Measurements from ENCODE around the gene IGSF9.

IGSF9 gene

DNA sequence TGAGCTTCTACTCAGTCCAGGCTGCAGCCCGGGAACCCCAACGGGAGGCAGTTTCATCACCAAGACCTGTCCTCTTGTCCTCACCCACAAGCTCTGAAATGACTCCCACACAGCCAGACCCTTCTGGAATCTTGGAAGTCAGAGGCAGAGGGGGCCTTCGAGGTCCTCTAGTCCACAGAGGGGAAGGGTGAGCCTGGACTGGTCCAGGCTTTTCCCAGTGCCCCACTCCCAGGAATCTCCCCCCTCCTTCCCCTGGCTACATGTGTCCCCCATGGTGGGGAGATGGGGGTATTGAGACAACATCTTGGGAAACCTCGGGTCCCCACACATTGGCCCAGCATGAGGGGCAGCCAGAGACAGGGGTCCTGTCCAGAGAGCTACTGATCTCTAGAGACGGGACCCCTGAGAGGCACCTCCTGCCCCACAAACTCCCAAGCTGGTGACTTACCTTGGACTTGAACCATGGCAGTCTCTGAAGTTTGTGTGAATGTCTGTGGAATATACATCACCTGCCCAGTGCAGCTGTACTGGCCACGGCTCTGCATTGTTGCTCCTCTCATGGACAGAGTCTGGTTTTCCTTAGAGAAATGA, 28.0 kb upstream of the IGSF9 start:
- no peak overlapping the region for H2AFZ ChIP-seq (ENCODE audit: low read length, unreplicated experiment)
- no peaks in the 10 kb centered on the region for H3K4me1 ChIP-seq (ENCODE audit: control insufficient read depth, insufficient read depth, low read length, unreplicated experiment)
- no peak overlapping the region for H3K27ac ChIP-seq (ENCODE audit: low read depth, low read length)
- no peaks in the 10 kb centered on the region for H3K36me3 ChIP-seq (ENCODE audit: insufficient read depth, low read length)
- no peaks in the 10 kb centered on the region for H3K79me2 ChIP-seq (ENCODE audit: control insufficient read depth, insufficient read depth, low read length, unreplicated experiment)
- H3K27me3 ChIP-seq (ENCODE audit: insufficient read depth, low read length) = peaks cover 30% of the 10 kb centered on the region
- no peak overlapping the region for H3K4me3 ChIP-seq (ENCODE audit: low read depth, low read length)

DNA sequence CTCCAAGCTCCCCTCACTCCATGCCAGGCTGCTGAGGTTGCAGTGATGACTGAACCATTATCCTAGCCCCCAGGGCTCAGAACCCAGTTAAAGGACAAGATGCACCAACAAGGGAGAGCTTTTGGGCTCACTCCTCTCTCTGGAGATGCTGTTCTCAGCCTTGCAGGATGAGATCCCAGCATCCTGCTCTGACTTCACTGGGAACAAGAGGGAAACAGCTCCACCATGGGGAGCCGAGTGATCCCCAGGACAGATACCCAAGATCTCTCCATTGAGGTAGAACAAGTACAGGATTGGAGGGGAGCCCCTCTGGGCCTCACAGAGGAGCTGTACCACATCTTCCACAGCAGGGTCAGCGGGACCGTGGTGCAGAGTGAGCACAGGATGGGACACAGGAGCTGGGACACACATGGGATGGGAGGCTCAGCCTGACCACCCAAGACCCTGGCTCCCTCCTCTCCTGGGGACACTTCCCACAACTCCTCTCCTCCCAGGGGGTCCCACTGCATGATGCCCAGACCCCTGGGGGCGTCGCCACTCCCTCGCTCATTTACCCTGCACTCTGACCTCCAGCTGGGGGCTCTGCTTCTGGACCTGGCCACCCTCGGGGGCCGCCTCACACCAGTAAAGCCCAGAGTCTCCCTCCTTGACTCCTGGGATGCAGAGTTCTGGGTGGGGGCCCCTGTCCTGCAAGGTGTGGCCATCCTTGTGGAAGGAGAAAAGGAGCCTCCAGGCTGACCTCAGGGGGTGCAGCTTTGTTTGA, 27.2 kb upstream of the IGSF9 start:
- no peaks in the 10 kb centered on the region for H3K79me2 ChIP-seq (ENCODE audit: control insufficient read depth, insufficient read depth, low read length, unreplicated experiment)
- H3K36me3 ChIP-seq (ENCODE audit: insufficient read depth, low read length) = no peaks in the 10 kb centered on the region
- no peak overlapping the region for H2AFZ ChIP-seq (ENCODE audit: low read length, unreplicated experiment)
- no peaks in the 10 kb centered on the region for H3K4me1 ChIP-seq (ENCODE audit: control insufficient read depth, insufficient read depth, low read length, unreplicated experiment)
- no peak overlapping the region for H3K27ac ChIP-seq (ENCODE audit: low read depth, low read length)
- H3K4me3 ChIP-seq (ENCODE audit: low read depth, low read length) = no peak overlapping the region
- H3K27me3 ChIP-seq (ENCODE audit: insufficient read depth, low read length) = peaks cover 34% of the 10 kb centered on the region

DNA sequence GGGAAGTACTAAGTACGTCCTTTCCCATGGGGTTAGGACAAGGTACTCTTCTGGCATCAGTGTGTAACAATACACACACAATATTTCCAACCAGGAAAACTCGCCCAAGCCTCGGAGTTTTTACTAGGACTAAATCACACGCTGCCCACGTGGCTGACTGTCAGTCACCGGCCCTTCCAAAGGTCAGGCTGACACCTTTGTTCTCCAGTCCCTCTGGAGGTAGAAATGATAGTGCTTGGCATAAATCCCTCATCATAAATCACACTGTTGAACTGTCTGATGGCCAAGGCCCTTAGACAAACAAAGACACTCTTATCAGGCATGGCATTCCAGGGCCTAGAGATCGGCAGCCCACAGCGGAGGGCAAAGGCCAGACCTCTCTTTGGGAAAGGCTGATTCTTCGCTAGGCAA, 25.5 kb upstream of the IGSF9 start:
- no peak overlapping the region for H3K27ac ChIP-seq (ENCODE audit: low read depth, low read length)
- no peaks in the 10 kb centered on the region for H3K36me3 ChIP-seq (ENCODE audit: insufficient read depth, low read length)
- no peak overlapping the region for H3K4me3 ChIP-seq (ENCODE audit: low read depth, low read length)
- H3K4me1 ChIP-seq (ENCODE audit: control insufficient read depth, insufficient read depth, low read length, unreplicated experiment) = no peaks in the 10 kb centered on the region
- H3K27me3 ChIP-seq (ENCODE audit: insufficient read depth, low read length) = peaks cover 39% of the 10 kb centered on the region
- H2AFZ ChIP-seq (ENCODE audit: low read length, unreplicated experiment) = no peak overlapping the region
- no peaks in the 10 kb centered on the region for H3K79me2 ChIP-seq (ENCODE audit: control insufficient read depth, insufficient read depth, low read length, unreplicated experiment)

DNA sequence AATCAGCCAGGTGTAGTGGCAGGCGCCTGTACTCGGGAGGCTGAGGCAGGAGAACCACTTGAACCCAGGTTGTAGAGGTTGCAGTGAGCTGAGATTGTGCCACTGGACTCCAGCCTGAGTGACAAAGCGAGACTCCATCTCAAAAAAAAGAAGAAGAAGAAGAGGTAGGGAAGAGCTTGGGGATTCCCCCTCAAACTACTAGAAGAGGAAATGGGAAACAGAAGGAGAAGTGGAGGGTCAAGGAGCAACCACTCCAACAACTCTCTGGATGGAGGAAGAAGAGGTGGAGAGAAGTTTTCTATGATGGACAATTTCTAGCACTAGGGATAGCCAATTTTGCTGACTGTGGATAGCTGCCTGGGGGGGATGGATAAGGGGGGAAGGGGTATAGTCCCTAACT, 23.5 kb upstream of the IGSF9 start:
- Histone ChIP-seq H2AFZ (ENCODE audit: low read length, unreplicated experiment) (no peak overlapping the region), H3K4me1 (ENCODE audit: control insufficient read depth, insufficient read depth, low read length, unreplicated experiment) (no peaks in the 10 kb centered on the region), H3K79me2 (ENCODE audit: control insufficient read depth, insufficient read depth, low read length, unreplicated experiment) (no peaks in the 10 kb centered on the region), H3K27me3 (ENCODE audit: insufficient read depth, low read length) (peaks cover 23% of the 10 kb centered on the region), H3K27ac (ENCODE audit: low read depth, low read length) (no peak overlapping the region), H3K4me3 (ENCODE audit: low read depth, low read length) (no peak overlapping the region), H3K36me3 (ENCODE audit: insufficient read depth, low read length) (no peaks in the 10 kb centered on the region)

DNA sequence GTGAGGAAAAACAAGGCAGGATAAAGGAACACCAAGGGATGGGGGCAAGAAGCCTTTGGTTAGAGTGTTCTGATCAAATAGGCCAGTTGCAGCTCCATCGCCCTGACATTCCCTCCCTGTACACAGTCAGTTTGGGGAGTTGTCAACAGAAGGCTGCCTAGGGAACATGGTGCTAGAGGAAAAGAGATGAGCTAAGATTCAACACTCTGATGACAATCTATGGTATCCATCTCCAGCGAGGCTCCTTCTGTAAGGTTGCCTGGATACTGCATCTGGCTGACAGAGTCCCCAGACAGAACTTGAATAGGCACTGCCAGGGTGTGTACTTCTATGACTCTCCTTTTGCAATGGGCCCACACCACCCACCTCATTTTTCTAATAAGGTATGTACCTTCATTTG, 19.9 kb upstream of the IGSF9 start:
- no peaks in the 10 kb centered on the region for H3K4me1 ChIP-seq (ENCODE audit: control insufficient read depth, insufficient read depth, low read length, unreplicated experiment)
- no peaks in the 10 kb centered on the region for H3K36me3 ChIP-seq (ENCODE audit: insufficient read depth, low read length)
- H3K27me3 ChIP-seq (ENCODE audit: insufficient read depth, low read length) = peaks cover 22% of the 10 kb centered on the region
- no peak overlapping the region for H2AFZ ChIP-seq (ENCODE audit: low read length, unreplicated experiment)
- H3K27ac ChIP-seq (ENCODE audit: low read depth, low read length) = no peak overlapping the region
- no peaks in the 10 kb centered on the region for H3K79me2 ChIP-seq (ENCODE audit: control insufficient read depth, insufficient read depth, low read length, unreplicated experiment)
- no peak overlapping the region for H3K4me3 ChIP-seq (ENCODE audit: low read depth, low read length)

DNA sequence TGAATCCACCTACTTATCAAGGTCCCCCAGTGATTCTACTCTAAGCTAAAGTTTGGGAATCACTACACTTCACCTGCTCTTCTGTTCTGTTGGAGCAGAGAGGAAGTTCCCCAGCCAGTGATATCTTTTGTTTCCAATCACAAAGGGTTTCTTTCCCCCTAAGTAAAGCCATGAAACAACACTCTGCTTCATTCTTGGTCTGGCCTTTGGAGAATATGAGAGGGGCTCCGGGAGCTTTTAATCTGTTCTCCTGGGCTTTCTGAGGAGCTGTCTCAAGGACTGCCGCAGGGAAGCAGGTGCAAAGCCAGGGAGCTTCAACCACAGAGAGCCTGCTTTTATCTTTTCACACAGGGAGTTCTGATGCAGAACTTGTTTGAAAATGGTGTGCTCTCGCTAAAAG, 18.7 kb upstream of the IGSF9 start:
- H3K27me3 ChIP-seq (ENCODE audit: insufficient read depth, low read length) = peaks cover 16% of the 10 kb centered on the region
- no peak overlapping the region for H2AFZ ChIP-seq (ENCODE audit: low read length, unreplicated experiment)
- no peaks in the 10 kb centered on the region for H3K36me3 ChIP-seq (ENCODE audit: insufficient read depth, low read length)
- H3K27ac ChIP-seq (ENCODE audit: low read depth, low read length) = no peak overlapping the region
- H3K4me1 ChIP-seq (ENCODE audit: control insufficient read depth, insufficient read depth, low read length, unreplicated experiment) = no peaks in the 10 kb centered on the region
- no peaks in the 10 kb centered on the region for H3K79me2 ChIP-seq (ENCODE audit: control insufficient read depth, insufficient read depth, low read length, unreplicated experiment)
- H3K4me3 ChIP-seq (ENCODE audit: low read depth, low read length) = no peak overlapping the region

DNA sequence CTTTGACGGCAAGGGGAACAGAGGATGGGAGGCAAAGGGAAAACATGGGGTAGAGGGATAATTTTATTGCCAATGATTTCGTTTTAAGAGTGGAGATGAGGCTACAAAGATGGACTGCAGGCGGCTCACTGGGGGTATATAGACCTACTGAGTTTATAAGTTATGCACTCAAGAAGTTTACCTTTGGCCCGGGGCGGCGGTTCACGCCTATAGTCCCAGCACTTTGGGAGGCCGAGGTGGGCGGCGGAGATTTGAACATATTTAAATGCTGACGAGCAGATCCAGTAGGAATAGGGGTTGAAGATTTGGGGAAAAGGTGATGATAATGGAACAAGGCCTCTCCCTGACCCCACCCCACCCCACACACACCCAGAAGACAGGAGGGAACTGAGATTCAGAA, 16.8 kb upstream of the IGSF9 start:
- Histone ChIP-seq H2AFZ (ENCODE audit: low read length, unreplicated experiment) (no peak overlapping the region), H3K4me1 (ENCODE audit: control insufficient read depth, insufficient read depth, low read length, unreplicated experiment) (no peaks in the 10 kb centered on the region), H3K36me3 (ENCODE audit: insufficient read depth, low read length) (no peaks in the 10 kb centered on the region), H3K27ac (ENCODE audit: low read depth, low read length) (no peak overlapping the region), H3K27me3 (ENCODE audit: insufficient read depth, low read length) (peaks cover 7% of the 10 kb centered on the region; the same call in 1 of the 2 replicates), H3K79me2 (ENCODE audit: control insufficient read depth, insufficient read depth, low read length, unreplicated experiment) (no peaks in the 10 kb centered on the region), H3K4me3 (ENCODE audit: low read depth, low read length) (peak overlapping the region; percentile 60; the same call in 1 of the 2 replicates)

DNA sequence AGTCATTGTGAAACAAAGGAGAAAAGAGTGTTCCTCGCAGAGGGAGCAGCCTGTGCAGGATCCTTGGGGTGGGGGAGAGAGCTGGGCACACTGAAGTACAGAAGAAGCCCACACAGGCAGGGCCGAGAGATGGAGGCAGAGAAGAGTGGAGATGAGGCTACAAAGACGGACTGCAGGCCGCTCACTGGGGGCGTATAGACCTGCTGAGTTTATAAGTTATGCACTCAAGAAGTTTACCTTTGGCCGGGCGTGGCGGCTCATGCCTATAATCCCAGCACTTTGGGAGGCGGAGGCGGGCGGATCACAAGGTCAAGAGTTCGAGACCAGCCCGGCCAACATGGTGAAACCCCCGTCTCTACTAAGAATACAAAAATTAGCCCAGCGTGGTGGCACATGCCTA, 16.2 kb upstream of the IGSF9 start:
- Histone ChIP-seq H3K27ac (ENCODE audit: low read depth, low read length) (peak overlapping the region; percentile 39; the same call in 1 of the 2 replicates), H2AFZ (ENCODE audit: low read length, unreplicated experiment) (no peak overlapping the region)

DNA sequence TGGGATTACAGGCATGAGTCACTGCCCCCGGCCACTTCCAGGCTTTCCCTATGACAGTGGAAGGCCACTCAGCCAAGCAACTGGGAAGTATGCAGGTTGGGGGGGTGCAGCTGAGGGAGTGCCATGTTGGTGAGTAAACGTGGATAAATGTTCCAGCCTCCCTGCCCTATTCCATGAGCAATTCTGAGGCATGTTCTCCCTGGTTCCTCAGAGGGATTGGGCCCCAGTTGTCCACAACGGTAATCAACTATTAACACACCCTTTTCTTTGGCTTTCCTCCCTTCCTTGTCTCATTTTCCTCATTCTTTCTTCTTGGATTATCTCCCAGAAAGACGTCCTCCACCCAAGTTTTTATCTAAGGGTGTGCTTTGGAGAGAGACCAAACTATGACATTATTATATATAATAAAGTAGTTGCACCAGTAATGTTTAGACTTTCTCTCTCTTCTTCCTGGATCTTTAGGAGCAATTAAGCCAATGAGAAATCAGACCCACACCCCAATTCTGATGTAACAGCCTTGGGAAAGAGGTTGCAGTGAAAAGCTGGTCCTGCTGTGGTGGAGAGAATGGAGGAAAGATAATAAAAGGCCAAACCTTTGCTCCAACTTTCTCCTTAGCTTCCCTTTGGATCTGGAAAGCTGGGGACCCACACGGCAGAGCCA, 15.4 kb upstream of the IGSF9 start:
- no peak overlapping the region for H2AFZ ChIP-seq (ENCODE audit: low read length, unreplicated experiment)
- H3K4me3 ChIP-seq (ENCODE audit: low read depth, low read length) = peak overlapping the region; percentile 60
- H3K36me3 ChIP-seq (ENCODE audit: insufficient read depth, low read length) = no peaks in the 10 kb centered on the region
- H3K27me3 ChIP-seq (ENCODE audit: insufficient read depth, low read length) = peaks cover 2% of the 10 kb centered on the region; the same call in 1 of the 2 replicates
- no peaks in the 10 kb centered on the region for H3K4me1 ChIP-seq (ENCODE audit: control insufficient read depth, insufficient read depth, low read length, unreplicated experiment)
- H3K27ac ChIP-seq (ENCODE audit: low read depth, low read length) = peak overlapping the region; percentile 39
- H3K79me2 ChIP-seq (ENCODE audit: control insufficient read depth, insufficient read depth, low read length, unreplicated experiment) = no peaks in the 10 kb centered on the region

More for the DNA sequence above, 16.2 kb upstream of the IGSF9 start:
- peak overlapping the region; percentile 60 for H3K4me3 ChIP-seq (ENCODE audit: low read depth, low read length)
- no peaks in the 10 kb centered on the region for H3K36me3 ChIP-seq (ENCODE audit: insufficient read depth, low read length)
- no peaks in the 10 kb centered on the region for H3K79me2 ChIP-seq (ENCODE audit: control insufficient read depth, insufficient read depth, low read length, unreplicated experiment)
- H3K4me1 ChIP-seq (ENCODE audit: control insufficient read depth, insufficient read depth, low read length, unreplicated experiment) = no peaks in the 10 kb centered on the region
- peaks cover 6% of the 10 kb centered on the region; the same call in 1 of the 2 replicates for H3K27me3 ChIP-seq (ENCODE audit: insufficient read depth, low read length)

DNA sequence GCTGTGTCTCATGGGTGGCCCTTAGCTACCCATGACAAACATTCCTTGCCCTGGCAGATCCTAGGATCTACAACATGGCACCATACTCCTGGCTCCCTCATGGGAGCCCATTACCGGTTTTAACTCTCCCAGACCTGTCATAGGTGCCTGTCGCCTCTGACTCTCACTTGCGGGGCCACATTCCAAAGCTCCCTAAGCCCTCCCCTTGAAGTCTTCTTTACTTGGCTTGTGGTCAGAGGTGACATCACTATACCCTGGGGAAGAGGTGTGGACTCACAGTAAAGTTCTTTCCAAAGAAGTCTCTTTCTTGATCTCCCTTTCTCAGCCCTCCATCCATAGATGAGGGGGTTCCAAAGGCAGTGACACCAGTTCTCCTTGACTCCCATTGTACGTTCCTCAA, 14.0 kb upstream of the IGSF9 start:
- Histone ChIP-seq H3K4me1 (ENCODE audit: control insufficient read depth, insufficient read depth, low read length, unreplicated experiment) (peaks cover under 1% of the 10 kb centered on the region), H3K4me3 (ENCODE audit: low read depth, low read length) (no peak overlapping the region), H3K27me3 (ENCODE audit: insufficient read depth, low read length) (peaks cover under 1% of the 10 kb centered on the region; the same call in 1 of the 2 replicates), H2AFZ (ENCODE audit: low read length, unreplicated experiment) (no peak overlapping the region), H3K79me2 (ENCODE audit: control insufficient read depth, insufficient read depth, low read length, unreplicated experiment) (no peaks in the 10 kb centered on the region), H3K36me3 (ENCODE audit: insufficient read depth, low read length) (no peaks in the 10 kb centered on the region), H3K27ac (ENCODE audit: low read depth, low read length) (no peak overlapping the region)

All from ACC112 (cell line).